NCI-H2029 treated with DMSO at 0.1 percent for 48 hours (cell line): ENCODE results near the gene ZNF729.
"Not testable (repeated sequence)": the region's sequence is repeated elsewhere in the genome, so short reads cannot be mapped to it uniquely, and the experiment has no call there.

Experiments used
- DNase-seq: peaks from one replicate; lab custom pipeline; 2025; lab: John Stamatoyannopoulos, UW

The ZNF729 gene

DNA sequence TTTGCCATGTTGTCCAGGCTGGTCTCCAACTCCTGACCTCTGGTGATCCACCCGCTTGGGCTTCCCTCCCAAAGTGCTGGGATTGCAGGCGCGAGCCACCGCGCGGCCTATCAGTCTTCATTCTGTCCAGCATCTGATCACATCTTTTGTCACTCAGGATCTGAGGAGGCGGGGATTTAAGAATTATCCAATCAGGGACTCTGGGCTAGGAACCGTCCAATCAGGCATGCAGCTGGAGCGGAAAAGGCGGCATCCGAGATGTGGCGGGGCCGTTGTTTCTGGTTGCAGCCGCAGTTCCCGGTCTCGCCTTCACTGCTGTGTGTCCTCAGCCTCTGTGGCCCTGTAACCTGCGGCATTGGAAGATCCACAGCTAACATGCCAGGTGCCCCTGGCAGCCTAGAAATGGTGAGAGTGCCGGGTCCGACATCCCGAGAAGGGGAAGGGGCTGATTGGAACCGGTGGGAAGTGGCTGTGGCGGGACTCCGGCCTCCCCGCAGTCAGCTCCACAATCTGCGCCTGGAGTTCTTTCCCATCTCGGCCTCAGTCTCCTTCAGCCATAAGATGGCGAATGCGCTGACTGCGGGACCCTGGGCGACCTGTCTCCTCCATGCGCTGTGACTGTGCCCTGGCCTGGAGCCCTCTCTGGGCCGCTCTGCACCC lies at the start of gene ZNF729:
Gene ZNF729, plus strand, starts transcription at position 291 of the 660 bp plus-strand sequence. Its CDS starts 85 bp downstream, at position 376.
- no peak for DNase-seq

DNA sequence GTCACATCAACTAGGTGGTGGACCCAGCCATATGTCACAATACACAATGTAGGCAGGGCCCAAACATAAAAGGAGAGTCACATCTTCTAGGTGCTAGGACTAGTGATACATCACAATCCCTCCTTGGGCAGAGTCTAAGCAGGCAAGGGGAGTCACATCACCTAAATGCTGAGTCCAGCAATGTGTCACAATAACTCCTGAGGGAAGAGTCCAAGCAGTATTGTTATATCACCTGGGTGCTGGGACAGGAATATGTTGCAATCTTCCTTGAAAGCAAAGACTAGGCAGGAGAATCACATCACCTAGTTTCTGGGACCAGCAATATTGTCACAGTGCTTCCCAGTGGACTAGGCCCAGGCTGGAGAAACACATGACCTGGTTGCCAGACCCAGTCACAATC lies 29.4 kb upstream of the ZNF729 start:
- no peak for DNase-seq

DNA sequence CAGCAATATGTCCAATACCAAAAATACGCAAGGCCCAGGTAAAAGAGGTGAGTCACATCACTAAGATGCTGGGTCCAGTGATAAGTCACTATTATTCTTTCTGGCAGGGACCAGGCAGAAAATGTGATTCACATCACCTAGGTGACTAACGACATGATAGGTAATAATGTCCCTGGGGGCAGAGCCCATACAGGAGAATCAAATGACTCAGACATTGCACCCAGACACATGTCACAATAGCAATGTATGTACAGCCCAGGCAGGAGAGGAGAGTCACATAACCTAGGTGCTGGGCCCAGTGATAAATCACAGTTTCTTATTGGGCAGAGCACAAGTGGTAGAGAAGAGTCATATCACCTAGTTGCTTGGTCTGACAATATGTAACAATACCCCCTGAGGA lies 28.9 kb upstream of the ZNF729 start:
- no peak for DNase-seq

DNA sequence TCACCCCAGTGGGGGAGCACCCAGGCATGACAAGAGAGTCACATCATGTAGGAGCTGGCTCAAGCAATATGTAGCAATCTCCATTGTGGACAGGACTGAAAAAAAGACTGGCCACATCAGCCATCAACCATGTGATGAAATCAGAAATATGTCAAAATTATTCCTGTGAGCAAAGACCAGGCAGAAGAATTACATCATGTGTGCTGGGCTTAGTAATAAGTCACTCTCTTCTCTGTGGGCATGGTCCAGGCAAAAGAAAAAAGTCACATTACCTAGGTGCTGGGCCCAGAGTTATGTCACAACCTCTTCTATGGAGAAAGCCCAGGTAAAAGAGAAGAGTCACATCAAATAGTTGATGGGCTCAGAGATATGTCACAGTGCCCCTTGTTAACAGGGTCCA lies 28.3 kb upstream of the ZNF729 start:
- DNase-seq: no peak

DNA sequence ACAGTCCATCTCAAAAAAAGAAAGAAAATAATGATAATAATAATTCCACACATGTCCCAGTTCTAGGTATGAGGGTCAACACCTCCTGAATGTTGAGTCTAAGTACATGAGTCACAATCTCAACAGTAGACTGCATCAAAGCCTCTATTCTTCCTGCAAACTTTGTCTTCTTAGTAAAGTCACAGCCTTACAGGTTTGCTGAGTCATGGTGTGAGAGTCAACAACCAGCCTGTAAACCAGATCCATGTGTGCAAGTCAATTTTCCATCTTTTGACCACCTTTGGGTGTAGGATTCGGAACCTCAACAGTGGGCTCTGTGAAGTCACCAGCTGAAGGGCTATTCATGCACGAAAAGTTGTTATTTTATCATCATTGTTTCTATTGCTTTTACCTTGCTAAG lies 25.7 kb upstream of the ZNF729 start:
- no peak for DNase-seq

DNA sequence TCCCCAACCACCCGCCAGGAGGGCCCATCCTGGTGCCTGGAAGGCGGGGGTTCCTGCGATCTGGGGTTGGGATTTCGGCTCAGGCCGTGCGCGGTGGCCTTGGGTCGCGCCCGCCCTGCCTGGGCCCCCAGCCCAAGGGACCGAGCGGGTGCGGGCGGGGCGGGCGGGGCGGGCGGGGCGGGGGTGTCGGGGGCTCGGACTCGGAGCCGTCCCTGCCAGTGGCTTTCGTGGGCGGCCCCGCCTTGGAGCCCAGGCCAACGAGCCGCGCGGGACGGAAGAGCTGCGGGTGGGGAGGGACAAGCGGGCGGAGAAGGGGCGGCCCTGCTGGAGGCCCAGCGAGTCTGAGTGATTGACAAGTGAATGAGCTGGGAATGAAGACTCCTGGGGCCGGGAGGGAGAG lies 24.6 kb upstream of the ZNF729 start:
- no peak for DNase-seq

DNA sequence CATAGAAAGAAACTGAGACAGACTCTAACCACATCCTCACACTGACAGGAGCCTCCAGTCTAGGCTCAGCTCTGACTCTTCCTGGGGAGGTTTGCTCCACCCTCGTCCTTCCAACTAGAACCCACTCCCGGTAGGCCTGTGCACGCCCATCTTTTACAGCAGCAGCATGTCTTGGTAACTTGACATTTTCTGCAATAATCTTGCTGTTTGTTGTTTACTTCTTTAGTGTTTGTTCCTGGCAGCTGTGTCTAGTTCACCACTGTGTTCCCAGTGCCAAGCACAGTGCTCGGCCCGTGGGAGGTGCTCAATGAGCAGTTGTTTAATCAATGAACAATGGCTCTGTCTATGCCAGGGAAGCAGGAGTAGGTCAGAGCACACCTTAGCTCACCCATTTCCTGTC lies 23.1 kb upstream of the ZNF729 start:
- no peak for DNase-seq

DNA sequence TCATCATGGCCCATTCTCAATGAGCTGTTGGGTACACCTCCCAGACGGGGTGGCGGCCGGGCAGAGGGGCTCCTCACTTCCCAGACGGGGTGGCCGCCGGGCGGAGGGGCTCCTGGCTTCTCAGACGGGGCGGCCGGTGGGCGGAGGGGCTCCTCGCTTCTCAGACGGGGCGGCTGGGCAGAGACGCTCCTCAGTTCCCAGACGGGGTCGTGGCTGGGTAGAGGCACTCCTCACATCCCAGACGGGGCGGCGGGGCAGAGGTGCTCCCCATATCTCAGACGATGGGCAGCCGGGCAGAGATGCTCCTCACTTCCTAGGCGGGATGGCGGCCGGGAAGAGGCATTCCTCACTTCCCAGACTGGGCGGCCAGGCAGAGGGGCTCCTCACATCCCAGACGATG lies 35.3 kb downstream of the ZNF729 start:
- not testable (repeated sequence) for DNase-seq

DNA sequence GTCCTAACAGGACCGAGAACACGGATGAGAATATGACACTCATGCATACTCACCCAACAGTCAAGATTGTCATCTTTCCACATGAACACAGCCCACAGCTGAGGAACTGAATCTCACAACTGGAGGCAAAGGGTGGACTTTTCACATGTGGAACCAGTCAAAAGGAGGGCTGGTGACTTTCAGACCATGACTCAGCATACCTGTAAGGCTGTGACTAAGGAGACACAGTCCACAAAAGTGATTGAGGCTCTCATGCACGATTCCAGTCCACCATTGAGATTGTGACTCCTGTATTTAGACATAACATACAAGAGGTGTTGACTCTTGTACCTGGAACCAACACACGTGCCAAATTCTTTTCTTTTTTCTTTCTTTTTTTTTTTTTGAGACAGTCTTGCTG lies 40.0 kb downstream of the ZNF729 start:
- DNase-seq: no peak

DNA sequence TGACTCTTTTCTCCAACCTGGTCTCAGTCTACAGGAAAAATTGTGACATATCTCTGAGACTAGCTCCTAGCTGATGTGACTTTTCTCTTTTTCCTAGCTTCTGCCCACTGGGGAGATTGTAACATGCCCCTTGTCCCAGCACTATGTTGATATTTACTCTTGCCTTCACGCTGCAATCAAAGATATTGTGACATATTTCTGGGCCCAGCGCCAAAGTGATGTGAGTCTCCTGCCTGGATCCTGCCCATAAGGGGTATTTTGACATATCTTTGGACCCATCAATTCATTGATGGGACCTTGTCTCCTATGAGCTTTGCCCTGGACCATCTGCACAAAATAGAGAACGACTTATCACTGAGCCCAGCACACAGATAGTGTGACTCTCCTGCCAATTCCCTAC lies 41.1 kb downstream of the ZNF729 start:
- no peak for DNase-seq

DNA sequence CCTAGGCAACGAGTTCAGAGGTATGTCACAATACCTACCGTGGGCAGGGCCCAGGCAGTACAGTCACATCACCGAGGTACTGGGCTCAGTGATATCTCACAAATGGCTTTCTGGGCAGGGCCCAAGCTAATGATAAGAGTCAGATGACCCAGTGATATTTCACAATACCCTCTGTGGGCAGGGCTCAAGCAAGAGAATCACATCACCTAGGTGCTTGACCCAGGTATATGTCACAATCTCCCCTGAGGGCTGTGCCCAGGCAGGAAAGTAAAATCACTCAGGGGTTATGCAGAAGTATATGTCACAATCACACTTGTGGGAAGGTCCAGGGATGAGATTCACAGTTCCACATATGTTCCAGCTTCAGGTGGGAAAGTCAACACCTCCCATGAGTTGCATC lies 45.3 kb downstream of the ZNF729 start:
- DNase-seq: no peak

DNA sequence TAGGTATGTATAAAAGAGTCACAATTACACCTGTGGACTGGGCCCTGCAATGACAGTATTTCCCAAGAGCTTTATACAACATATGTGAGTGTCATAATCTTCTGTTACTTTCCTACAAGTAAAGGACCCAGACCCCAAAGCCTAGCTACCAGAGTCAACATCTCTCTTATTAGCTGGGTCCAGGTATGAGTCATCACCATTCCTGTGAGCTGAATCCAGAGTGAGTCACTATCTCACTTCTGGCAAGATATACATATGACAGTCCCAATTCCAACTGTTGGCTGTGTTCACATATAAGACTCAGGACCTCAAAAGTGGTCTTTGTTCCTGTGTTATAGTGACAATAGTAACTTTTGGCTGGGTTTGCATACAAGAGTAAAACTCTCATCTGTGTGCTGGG lies 46.7 kb downstream of the ZNF729 start:
- DNase-seq: no peak

DNA sequence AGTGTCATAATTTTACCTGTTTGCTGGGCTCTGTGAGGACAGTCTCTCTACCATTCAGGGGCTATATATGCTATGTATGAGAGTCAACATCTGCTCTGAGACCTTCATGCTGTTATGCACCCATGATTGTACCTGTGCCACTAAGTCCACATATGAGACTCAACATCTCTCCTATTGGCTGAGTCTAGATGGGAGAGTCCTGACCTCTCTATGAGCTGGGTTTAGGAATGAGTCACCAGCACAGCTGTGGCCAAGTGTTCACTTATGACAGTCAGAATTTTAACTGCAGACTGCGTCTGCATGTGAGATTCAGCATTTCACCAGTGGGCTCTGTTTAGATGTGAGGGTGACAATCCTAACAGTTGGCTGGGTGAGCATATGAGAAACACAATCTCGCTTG lies 49.5 kb downstream of the ZNF729 start:
- no peak for DNase-seq

DNA sequence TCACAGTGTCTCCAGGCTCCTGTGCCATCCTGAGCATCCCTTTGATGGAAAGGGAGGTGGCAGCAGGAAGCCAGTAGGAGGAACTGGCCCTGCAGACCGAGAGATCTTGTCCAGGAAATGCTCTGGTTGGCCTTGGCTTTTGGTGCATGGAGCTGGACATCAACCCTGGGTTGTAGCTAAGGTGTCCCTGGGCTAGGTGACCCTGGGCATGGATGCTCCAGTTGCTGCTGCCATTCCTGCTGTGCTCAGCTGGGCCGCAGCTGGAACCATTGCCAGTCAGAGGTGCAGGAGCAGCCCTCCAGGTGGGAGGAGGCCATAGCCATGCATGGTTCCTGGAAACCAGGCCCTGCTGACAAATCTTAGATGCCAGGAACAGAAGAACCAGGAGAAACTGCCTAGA lies 68.4 kb downstream of the ZNF729 start:
- DNase-seq: no peak
